ENCODE measurements around the gene VIT.
A peak's percentile ranks its signal among the peaks of the same experiment; 100 is the strongest.

The VIT gene

GRCh38 chr2:36658277-36658748, 38.2 kb upstream of the VIT start:
- H3K27ac ChIP-seq (ENCODE audit: insufficient read depth in 1 of 2, low read depth in 1 of 2, low read length in 2 of 2, poor library complexity in 1 of 2, severe bottlenecking in 2 of 2), result no peak overlapping the region
- CTCF ChIA-PET, result interaction anchor here (1.0 to 1.1 kb wide), 2 partner anchors 303 to 306 kb away, joined by 3 to 4 read pairs; no protein-coding TSS in a partner anchor
- no peaks in the 10 kb centered on the region for H3K27me3 ChIP-seq (replicated peaks in 2 of 5; ENCODE audit: control insufficient read depth in 4 of 5, insufficient read depth in 5 of 5, low read length in 4 of 5)
- POLR2A ChIA-PET, result no interaction called here
- no peaks in the 10 kb centered on the region for H3K4me1 ChIP-seq (ENCODE audit: control extremely low read depth in 1 of 4, control insufficient read depth in 4 of 4, insufficient read depth in 4 of 4, low read length in 3 of 4)
- H3K36me3 ChIP-seq (ENCODE audit: control insufficient read depth in 4 of 4, insufficient read depth in 4 of 4, low read length in 3 of 4), result no peaks in the 10 kb centered on the region
- WGBS (ENCODE audit: insufficient coverage), result 80% methylated on average over 1 of the region's 1 CpG
- H3K4me3 ChIP-seq (ENCODE audit: control insufficient read depth in 1 of 7, extremely low read depth in 1 of 7, insufficient read depth in 4 of 7, low read depth in 2 of 7, low read length in 6 of 7), result no peak overlapping the region
- H3K9me3 ChIP-seq (ENCODE audit: control extremely low read depth in 1 of 5, control insufficient read depth in 4 of 5, insufficient read depth in 2 of 5, low read depth in 1 of 5, low read length in 4 of 5), result no peaks in the 10 kb centered on the region
- DNase-seq, result no peak

DNA sequence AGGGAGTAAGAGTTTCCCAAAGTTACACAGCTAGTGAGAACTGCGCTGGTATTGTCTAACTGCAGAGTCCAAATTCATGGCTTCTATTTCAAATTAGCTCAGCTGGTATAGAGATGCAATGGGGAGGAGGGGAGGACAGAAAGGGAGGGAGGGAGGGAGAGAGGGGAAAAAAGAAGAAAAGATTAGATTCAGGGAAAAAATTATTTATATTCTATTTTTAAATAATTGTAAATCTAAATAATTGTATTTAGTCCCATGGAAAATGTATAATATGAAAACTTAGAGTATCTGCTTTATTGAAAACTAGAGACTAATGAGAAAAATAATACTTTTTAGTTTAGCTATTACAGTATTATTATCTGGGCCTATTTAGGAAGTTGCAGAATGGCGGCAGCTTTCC, 37.3 kb upstream of the VIT start:
- Histone ChIP-seq H3K27ac (ENCODE audit: insufficient read depth in 1 of 2, low read depth in 1 of 2, low read length in 2 of 2, poor library complexity in 1 of 2, severe bottlenecking in 2 of 2) (no peak overlapping the region), H3K4me3 (ENCODE audit: control insufficient read depth in 1 of 7, extremely low read depth in 1 of 7, insufficient read depth in 4 of 7, low read depth in 2 of 7, low read length in 6 of 7) (no peak overlapping the region), H3K9me3 (ENCODE audit: control extremely low read depth in 1 of 5, control insufficient read depth in 4 of 5, insufficient read depth in 2 of 5, low read depth in 1 of 5, low read length in 4 of 5) (no peaks in the 10 kb centered on the region), H3K27me3 (replicated peaks in 2 of 5; ENCODE audit: control insufficient read depth in 4 of 5, insufficient read depth in 5 of 5, low read length in 4 of 5) (no peaks in the 10 kb centered on the region), H3K36me3 (ENCODE audit: control insufficient read depth in 4 of 4, insufficient read depth in 4 of 4, low read length in 3 of 4) (no peaks in the 10 kb centered on the region), H3K4me1 (ENCODE audit: control extremely low read depth in 1 of 4, control insufficient read depth in 4 of 4, insufficient read depth in 4 of 4, low read length in 3 of 4) (no peaks in the 10 kb centered on the region)
- POLR2A ChIA-PET, result no interaction called here
- 96% methylated on average over 2 of the region's 2 CpGs for WGBS (ENCODE audit: insufficient coverage)
- CTCF ChIA-PET, result interaction anchor here (1.1 kb wide), 1 partner anchor 304 kb away, joined by 3 read pairs; no protein-coding TSS in a partner anchor
- no peak for DNase-seq

- DNase-seq, result peak in 1 of 3 donors; percentile 22
- H3K4me1 ChIP-seq (ENCODE audit: control extremely low read depth in 1 of 4, control insufficient read depth in 4 of 4, insufficient read depth in 4 of 4, low read length in 3 of 4), result no peaks in the 10 kb centered on the region
- H3K27me3 ChIP-seq (replicated peaks in 2 of 5; ENCODE audit: control insufficient read depth in 4 of 5, insufficient read depth in 5 of 5, low read length in 4 of 5), result peaks cover 0 to 3% (median 0%) of the 10 kb centered on the region in 5 experiments
- H3K27ac ChIP-seq (ENCODE audit: insufficient read depth in 1 of 2, low read depth in 1 of 2, low read length in 2 of 2, poor library complexity in 1 of 2, severe bottlenecking in 2 of 2), result no peak overlapping the region
- CTCF ChIA-PET, result no interaction called here
- no peak overlapping the region for H3K4me3 ChIP-seq (ENCODE audit: control insufficient read depth in 1 of 7, extremely low read depth in 1 of 7, insufficient read depth in 4 of 7, low read depth in 2 of 7, low read length in 6 of 7)
- no peaks in the 10 kb centered on the region for H3K9me3 ChIP-seq (ENCODE audit: control extremely low read depth in 1 of 5, control insufficient read depth in 4 of 5, insufficient read depth in 2 of 5, low read depth in 1 of 5, low read length in 4 of 5)
- POLR2A ChIA-PET, result no interaction called here
- H3K36me3 ChIP-seq (ENCODE audit: control insufficient read depth in 4 of 4, insufficient read depth in 4 of 4, low read length in 3 of 4), result no peaks in the 10 kb centered on the region
These were observed 36.6 kb upstream of the VIT start for GRCh38 chr2:36659872-36660312.

DNA sequence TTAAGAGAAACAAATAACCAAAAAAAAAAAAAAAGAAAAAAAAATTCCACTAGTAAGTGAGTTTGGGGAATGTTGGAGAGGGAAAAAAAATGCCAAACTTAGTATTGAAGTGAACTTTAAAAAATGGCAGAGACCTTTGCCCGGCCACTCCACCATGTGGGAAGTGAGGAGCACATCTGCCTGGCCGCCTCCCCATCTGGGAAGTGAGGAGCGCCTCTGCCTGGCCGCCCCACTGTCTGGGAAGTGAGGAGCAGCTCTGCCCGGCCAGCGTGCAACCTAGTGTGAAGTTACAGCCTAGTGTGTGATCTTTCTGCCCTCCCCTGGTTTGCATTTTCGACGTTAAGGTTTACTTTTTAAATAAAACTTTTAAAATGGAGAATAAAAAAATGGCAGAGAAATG, 33.9 kb upstream of the VIT start:
- Histone ChIP-seq H3K27me3 (replicated peaks in 2 of 5; ENCODE audit: control insufficient read depth in 4 of 5, insufficient read depth in 5 of 5, low read length in 4 of 5) (peaks cover 0 to 3% (median 0%) of the 10 kb centered on the region in 5 experiments), H3K9me3 (ENCODE audit: control extremely low read depth in 1 of 5, control insufficient read depth in 4 of 5, insufficient read depth in 2 of 5, low read depth in 1 of 5, low read length in 4 of 5) (no peaks in the 10 kb centered on the region), H3K4me1 (ENCODE audit: control extremely low read depth in 1 of 4, control insufficient read depth in 4 of 4, insufficient read depth in 4 of 4, low read length in 3 of 4) (no peaks in the 10 kb centered on the region), H3K36me3 (ENCODE audit: control insufficient read depth in 4 of 4, insufficient read depth in 4 of 4, low read length in 3 of 4) (no peaks in the 10 kb centered on the region), H3K27ac (ENCODE audit: insufficient read depth in 1 of 2, low read depth in 1 of 2, low read length in 2 of 2, poor library complexity in 1 of 2, severe bottlenecking in 2 of 2) (no peak overlapping the region), H3K4me3 (ENCODE audit: control insufficient read depth in 1 of 7, extremely low read depth in 1 of 7, insufficient read depth in 4 of 7, low read depth in 2 of 7, low read length in 6 of 7) (no peak overlapping the region)
- DNase-seq, result no peak
- 92% methylated on average over 4 of the region's 8 CpGs for WGBS (ENCODE audit: insufficient coverage)
- ChIA-PET POLR2A (no interaction called here), CTCF (no interaction called here)

DNA sequence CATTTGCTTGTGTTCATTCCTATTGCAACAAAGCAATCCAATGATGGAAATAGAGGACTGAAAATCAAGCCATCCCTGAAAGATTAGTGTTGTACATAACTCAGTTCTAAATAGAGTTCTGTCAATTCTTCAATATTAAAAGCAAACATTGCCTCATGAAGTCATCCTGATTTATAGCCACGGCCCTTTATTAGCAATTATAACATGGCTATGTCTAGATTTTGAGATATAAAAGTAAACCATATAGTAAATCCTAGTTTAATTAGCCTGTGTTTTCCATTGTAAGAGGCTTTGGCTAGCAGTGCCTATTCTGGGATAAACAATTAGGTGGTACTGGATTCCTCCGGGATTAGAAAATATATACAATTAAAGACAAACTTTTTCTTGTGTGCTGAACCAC, 33.2 kb upstream of the VIT start:
- Histone ChIP-seq H3K36me3 (ENCODE audit: control insufficient read depth in 4 of 4, insufficient read depth in 4 of 4, low read length in 3 of 4) (no peaks in the 10 kb centered on the region), H3K9me3 (ENCODE audit: control extremely low read depth in 1 of 5, control insufficient read depth in 4 of 5, insufficient read depth in 2 of 5, low read depth in 1 of 5, low read length in 4 of 5) (no peaks in the 10 kb centered on the region), H3K27ac (ENCODE audit: insufficient read depth in 1 of 2, low read depth in 1 of 2, low read length in 2 of 2, poor library complexity in 1 of 2, severe bottlenecking in 2 of 2) (no peak overlapping the region), H3K4me1 (ENCODE audit: control extremely low read depth in 1 of 4, control insufficient read depth in 4 of 4, insufficient read depth in 4 of 4, low read length in 3 of 4) (no peaks in the 10 kb centered on the region), H3K27me3 (replicated peaks in 2 of 5; ENCODE audit: control insufficient read depth in 4 of 5, insufficient read depth in 5 of 5, low read length in 4 of 5) (peaks cover 0 to 3% (median 0%) of the 10 kb centered on the region in 5 experiments), H3K4me3 (ENCODE audit: control insufficient read depth in 1 of 7, extremely low read depth in 1 of 7, insufficient read depth in 4 of 7, low read depth in 2 of 7, low read length in 6 of 7) (no peak overlapping the region)
- WGBS (ENCODE audit: insufficient coverage), result no CpG with 5 or more reads among the region's 2 CpGs
- no peak for DNase-seq
- ChIA-PET CTCF (interaction anchor here (1.2 to 1.7 kb wide), 3 partner anchors 310 to 692 kb away, joined by 6 to 9 read pairs (median 8); no protein-coding TSS in a partner anchor), POLR2A (no interaction called here)

DNA sequence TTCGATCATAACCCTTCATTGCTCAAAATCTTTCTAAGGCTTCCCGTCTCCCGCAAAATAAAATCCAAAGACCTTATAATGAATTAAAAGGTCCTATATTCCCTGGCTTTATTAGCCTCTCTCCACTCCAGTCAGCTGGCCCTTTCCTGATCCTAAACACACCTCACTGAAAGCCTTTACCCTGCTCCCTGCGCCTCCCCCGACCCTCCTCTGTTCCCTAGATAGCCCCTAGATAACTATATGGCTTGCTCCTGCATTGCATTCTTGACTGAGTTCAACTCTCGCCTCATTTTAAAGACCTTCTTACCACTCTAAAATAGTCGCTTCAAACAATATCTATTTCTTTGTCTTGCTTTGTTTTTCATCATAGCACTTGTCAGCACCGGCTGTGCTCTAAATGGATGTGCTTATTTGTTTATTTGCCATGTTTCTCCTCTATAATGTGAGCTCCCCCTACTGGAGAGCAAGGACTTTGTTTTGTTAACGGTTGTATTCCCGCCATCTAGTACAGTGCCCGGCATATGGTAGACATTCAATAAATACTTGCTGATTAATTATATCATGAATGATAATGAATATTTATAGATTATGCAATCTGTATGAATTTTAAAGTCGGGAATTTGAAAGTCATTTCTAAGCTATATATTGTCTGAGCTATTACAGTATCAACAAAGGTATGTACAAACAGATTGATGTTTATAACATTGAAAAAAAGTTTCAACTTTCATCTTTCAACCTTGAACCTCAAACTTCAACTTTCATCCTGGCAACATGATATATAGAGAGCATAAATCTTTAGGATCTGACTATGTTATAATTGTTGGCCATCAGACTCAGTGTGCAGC, 32.4 kb upstream of the VIT start:
- WGBS (ENCODE audit: insufficient coverage), result 96% methylated on average over 4 of the region's 12 CpGs
- Histone ChIP-seq H3K9me3 (ENCODE audit: control extremely low read depth in 1 of 5, control insufficient read depth in 4 of 5, insufficient read depth in 2 of 5, low read depth in 1 of 5, low read length in 4 of 5) (no peaks in the 10 kb centered on the region), H3K27ac (ENCODE audit: insufficient read depth in 1 of 2, low read depth in 1 of 2, low read length in 2 of 2, poor library complexity in 1 of 2, severe bottlenecking in 2 of 2) (no peak overlapping the region), H3K27me3 (replicated peaks in 2 of 5; ENCODE audit: control insufficient read depth in 4 of 5, insufficient read depth in 5 of 5, low read length in 4 of 5) (peaks cover 0 to 3% (median 0%) of the 10 kb centered on the region in 5 experiments), H3K4me1 (ENCODE audit: control extremely low read depth in 1 of 4, control insufficient read depth in 4 of 4, insufficient read depth in 4 of 4, low read length in 3 of 4) (no peaks in the 10 kb centered on the region), H3K36me3 (ENCODE audit: control insufficient read depth in 4 of 4, insufficient read depth in 4 of 4, low read length in 3 of 4) (no peaks in the 10 kb centered on the region), H3K4me3 (ENCODE audit: control insufficient read depth in 1 of 7, extremely low read depth in 1 of 7, insufficient read depth in 4 of 7, low read depth in 2 of 7, low read length in 6 of 7) (no peak overlapping the region)
- ChIA-PET POLR2A (no interaction called here), CTCF (interaction anchor here (0.6 to 3.0 kb wide), 18 partner anchors 12 to 692 kb away, joined by 3 to 9 read pairs (median 4); no protein-coding TSS in a partner anchor)
- peak; percentile 64 to 77 (median 72) for DNase-seq

GRCh38 chr2:36664696-36665076, 31.8 kb upstream of the VIT start:
- Histone ChIP-seq H3K4me1 (ENCODE audit: control extremely low read depth in 1 of 4, control insufficient read depth in 4 of 4, insufficient read depth in 4 of 4, low read length in 3 of 4) (no peaks in the 10 kb centered on the region), H3K36me3 (ENCODE audit: control insufficient read depth in 4 of 4, insufficient read depth in 4 of 4, low read length in 3 of 4) (no peaks in the 10 kb centered on the region), H3K27me3 (replicated peaks in 2 of 5; ENCODE audit: control insufficient read depth in 4 of 5, insufficient read depth in 5 of 5, low read length in 4 of 5) (peaks cover 0 to 3% (median 0%) of the 10 kb centered on the region in 5 experiments), H3K4me3 (ENCODE audit: control insufficient read depth in 1 of 7, extremely low read depth in 1 of 7, insufficient read depth in 4 of 7, low read depth in 2 of 7, low read length in 6 of 7) (no peak overlapping the region), H3K27ac (ENCODE audit: insufficient read depth in 1 of 2, low read depth in 1 of 2, low read length in 2 of 2, poor library complexity in 1 of 2, severe bottlenecking in 2 of 2) (no peak overlapping the region), H3K9me3 (ENCODE audit: control extremely low read depth in 1 of 5, control insufficient read depth in 4 of 5, insufficient read depth in 2 of 5, low read depth in 1 of 5, low read length in 4 of 5) (no peaks in the 10 kb centered on the region)
- POLR2A ChIA-PET, result no interaction called here
- 57% methylated on average over 1 of the region's 1 CpG for whole genome bisulfite sequencing (ENCODE audit: insufficient coverage)
- CTCF ChIA-PET, result interaction anchor here (0.6 to 3.0 kb wide), 18 partner anchors 12 to 693 kb away, joined by 3 to 9 read pairs (median 4); no protein-coding TSS in a partner anchor
- DNase-seq, result no peak
